Astrocyte of the cerebellum (primary cell): Measurements from ENCODE around the gene PCED1A.

ENCODE experiments used
- DNase-seq: peaks from one replicate; pipeline ENCODE4 v3.0.0-alpha.2; 2011; ENCODE audit warnings: low read depth
- H3K4me3 ChIP-seq: 2 replicates; pipeline ENCODE4 v1.5.1; 2011; ENCODE audit warnings: mild to moderate bottlenecking, low read depth, low read length, moderate library complexity
- in situ Hi-C: cut with HindIII; loops from 2 replicates; pipeline ENCODE4 v1.10.0; 2017; ENCODE audit warnings: low sequenced_read_pairs
- TF ChIP-seq, protein P1 (sequence below): IDR thresholded peaks from 2 replicates; pipeline ENCODE4 v1.5.1; 2012; ENCODE audit warnings: low read length, low read depth, moderate library complexity, mild to moderate bottlenecking; ENCODE audit errors: missing control alignments

PCED1A gene

GRCh38 chr20:2873747-2874041 lies 33.2 kb upstream of the PCED1A start:
- TF ChIP-seq, protein P1, sequence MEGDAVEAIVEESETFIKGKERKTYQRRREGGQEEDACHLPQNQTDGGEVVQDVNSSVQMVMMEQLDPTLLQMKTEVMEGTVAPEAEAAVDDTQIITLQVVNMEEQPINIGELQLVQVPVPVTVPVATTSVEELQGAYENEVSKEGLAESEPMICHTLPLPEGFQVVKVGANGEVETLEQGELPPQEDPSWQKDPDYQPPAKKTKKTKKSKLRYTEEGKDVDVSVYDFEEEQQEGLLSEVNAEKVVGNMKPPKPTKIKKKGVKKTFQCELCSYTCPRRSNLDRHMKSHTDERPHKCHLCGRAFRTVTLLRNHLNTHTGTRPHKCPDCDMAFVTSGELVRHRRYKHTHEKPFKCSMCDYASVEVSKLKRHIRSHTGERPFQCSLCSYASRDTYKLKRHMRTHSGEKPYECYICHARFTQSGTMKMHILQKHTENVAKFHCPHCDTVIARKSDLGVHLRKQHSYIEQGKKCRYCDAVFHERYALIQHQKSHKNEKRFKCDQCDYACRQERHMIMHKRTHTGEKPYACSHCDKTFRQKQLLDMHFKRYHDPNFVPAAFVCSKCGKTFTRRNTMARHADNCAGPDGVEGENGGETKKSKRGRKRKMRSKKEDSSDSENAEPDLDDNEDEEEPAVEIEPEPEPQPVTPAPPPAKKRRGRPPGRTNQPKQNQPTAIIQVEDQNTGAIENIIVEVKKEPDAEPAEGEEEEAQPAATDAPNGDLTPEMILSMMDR: no peak
- in situ Hi-C loops: no loop called here
- H3K4me3 ChIP-seq: peak overlapping the region; percentile 72
- no peak for DNase-seq

- H3K4me3 ChIP-seq: peak within 1 kb of the TSS; percentile 72
- TF ChIP-seq, protein P1: no peak
- in situ Hi-C loops: no loop called here
- DNase-seq: peak; percentile 62
These were observed 32.7 kb upstream of the PCED1A start, which contains the start of gene PTPRA for GRCh38 chr20:2873010-2873746. Gene PTPRA (plus strand): TSS chr20:2873481. CDS start chr20:2964278, 90,797 bp downstream.

DNA sequence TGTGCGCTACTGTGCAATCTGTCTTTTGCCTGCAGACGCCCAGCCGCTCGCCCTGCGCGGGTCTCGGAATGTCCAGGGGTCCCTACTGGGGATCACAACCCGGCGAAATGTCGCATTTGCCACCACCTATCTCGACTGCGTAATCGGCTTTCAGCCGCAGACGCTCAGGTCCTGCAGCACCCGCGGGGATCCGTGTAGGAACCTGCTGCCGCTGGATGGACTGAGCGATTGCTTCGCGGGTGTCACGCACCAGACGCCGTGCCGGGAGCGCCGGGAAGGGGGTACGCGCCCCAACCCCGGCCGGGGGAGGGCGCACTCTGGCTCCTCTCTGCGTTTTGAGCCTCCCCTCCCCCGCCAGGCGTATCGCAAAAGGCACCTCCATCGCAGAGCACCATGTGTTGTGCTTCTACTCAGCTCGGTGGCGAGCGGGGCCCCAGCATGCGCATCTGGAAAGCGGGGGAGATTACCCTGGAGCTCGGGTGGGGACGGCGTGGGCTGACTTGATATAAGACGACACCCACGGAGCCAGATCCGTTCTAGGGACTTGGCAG lies 32.1 kb upstream of the PCED1A start:
- TF ChIP-seq, protein P1: peak; percentile 14
- DNase-seq: no peak
- peak overlapping the region; percentile 72 for H3K4me3 ChIP-seq
- in situ Hi-C loops: no loop called here

GRCh38 chr20:2871661-2872458 lies 31.4 kb upstream of the PCED1A start:
- TF ChIP-seq, protein P1: no peak
- in situ Hi-C loops: no loop called here
- no peak for DNase-seq
- H3K4me3 ChIP-seq: peak overlapping the region; percentile 72

- no peak overlapping the region for H3K4me3 ChIP-seq
- TF ChIP-seq, protein P1: no peak
- no peak for DNase-seq
- in situ Hi-C loops: no loop called here
These were observed 30.6 kb upstream of the PCED1A start for GRCh38 chr20:2871111-2871465.

GRCh38 chr20:2869381-2869780 lies 28.9 kb upstream of the PCED1A start:
- TF ChIP-seq, protein P1: no peak
- DNase-seq: no peak
- no peak overlapping the region for H3K4me3 ChIP-seq
- in situ Hi-C loops: no loop called here
